Erythroblast (primary cell): Measurements from ENCODE around the gene KIF5A.
A peak's percentile ranks its signal among the peaks of the same experiment; 100 is the strongest.

Experiments
- GATA1 ChIP-seq: IDR thresholded peaks from 2 replicates; pipeline ENCODE4 v1.6.1; 2011; ENCODE audit warnings: low read depth, mild to moderate bottlenecking, control low read depth, low read length, moderate library complexity
- POLR2A ChIP-seq: IDR thresholded peaks from 2 replicates; pipeline ENCODE4 v1.6.1; 2011; ENCODE audit warnings: mild to moderate bottlenecking, low read length

DNA sequence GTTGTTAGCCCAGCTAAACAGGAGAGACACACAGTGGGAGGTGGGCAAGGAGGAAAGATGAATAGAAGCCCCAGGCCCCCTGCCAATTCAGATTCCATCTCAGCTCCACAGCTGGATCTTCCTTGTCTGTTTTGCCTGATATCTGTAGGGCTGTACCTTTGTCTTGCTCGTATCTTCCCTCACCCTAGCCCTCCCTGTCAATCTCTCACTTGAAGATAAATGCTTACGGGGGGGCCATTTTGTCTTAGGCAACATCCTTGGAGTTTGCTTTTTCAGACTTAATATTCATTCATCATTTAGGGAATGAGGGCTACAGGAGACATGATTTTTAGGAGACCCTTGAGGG lies 2.4 kb downstream of the KIF5A start:
- TF ChIP-seq POLR2A: no peak
- peak; percentile 53 for TF ChIP-seq GATA1
